HepG2 (cell line): ENCODE results near the gene SORL1-AS1.
A peak's percentile ranks its signal among the peaks of the same experiment; 100 is the strongest.

Experiments
- BORCS8-MEF2B ChIP-seq: sonication (generic); formaldehyde crosslinking; IDR thresholded peaks from 2 replicates; pipeline ENCODE4 v1.8.0; 2022; ENCODE audit warnings: mild to moderate bottlenecking, missing genetic modification reagents
- JARID2 ChIP-seq: sonication (generic); formaldehyde crosslinking; IDR thresholded peaks from 2 replicates; pipeline ENCODE4 v1.8.1; 2023; ENCODE audit warnings: missing genetic modification reagents, inconsistent platforms; ENCODE audit not compliant: insufficient replicate concordance
- PATZ1 ChIP-seq: sonication (generic); formaldehyde crosslinking; IDR thresholded peaks from 2 replicates; pipeline ENCODE4 v1.4.0; 2020; ENCODE audit warnings: missing genetic modification reagents
- POLR2AphosphoS2 ChIP-seq: IDR thresholded peaks from 2 replicates; pipeline ENCODE4 v1.6.1; 2011; ENCODE audit warnings: low read depth, low read length, improper control_type of control experiment
- RARA ChIP-seq: IDR thresholded peaks from 2 replicates; pipeline ENCODE4 v1.6.1; 2016; ENCODE audit warnings: missing genetic modification reagents, missing compliant biosample characterization
- RBAK ChIP-seq: sonication (generic); formaldehyde crosslinking; IDR thresholded peaks from 2 replicates; pipeline ENCODE4 v1.5.1; 2020; ENCODE audit warnings: mild to moderate bottlenecking, missing genetic modification reagents
- RCOR2 ChIP-seq: IDR thresholded peaks from 2 replicates; pipeline ENCODE4 v1.6.1; 2016; ENCODE audit warnings: missing biosample characterization, missing genetic modification reagents
- ZFP36L1 ChIP-seq: sonication (generic); formaldehyde crosslinking; IDR thresholded peaks from 2 replicates; pipeline ENCODE4 v1.8.0; 2022; ENCODE audit warnings: mild to moderate bottlenecking, missing genetic modification reagents, moderate library complexity
- ZNF501 ChIP-seq: sonication (generic); formaldehyde crosslinking; IDR thresholded peaks from 2 replicates; pipeline ENCODE4 v1.5.1; 2020; ENCODE audit warnings: mild to moderate bottlenecking, moderate library complexity, missing genetic modification reagents
- ZNF567 ChIP-seq: sonication (generic); formaldehyde crosslinking; IDR thresholded peaks from 2 replicates; pipeline ENCODE4 v1.8.1; 2023; ENCODE audit warnings: mild to moderate bottlenecking, missing genetic modification reagents, borderline replicate concordance
- ZNF598 ChIP-seq: sonication (generic); formaldehyde crosslinking; IDR thresholded peaks from 2 replicates; pipeline ENCODE4 v1.5.1; 2020; ENCODE audit warnings: mild to moderate bottlenecking, missing genetic modification reagents, borderline replicate concordance
- ZNF614 ChIP-seq: IDR thresholded peaks from 2 replicates; pipeline ENCODE4 v1.6.1; 2018; ENCODE audit warnings: missing biosample characterization, missing genetic modification reagents, inconsistent platforms, borderline replicate concordance
- ZNF704 ChIP-seq: sonication (generic); formaldehyde crosslinking; IDR thresholded peaks from 2 replicates; pipeline ENCODE4 v1.8.1; 2023; ENCODE audit warnings: mild to moderate bottlenecking, inconsistent platforms, moderate library complexity, missing genetic modification reagents, borderline replicate concordance
- ZNF83 ChIP-seq: sonication (generic); formaldehyde crosslinking; IDR thresholded peaks from 2 replicates; pipeline ENCODE4 v1.4.0; 2020; ENCODE audit warnings: missing genetic modification reagents, mild to moderate bottlenecking, borderline replicate concordance
- TF ChIP-seq, protein P1 (sequence below): sonication (generic); formaldehyde crosslinking; IDR thresholded peaks from 2 replicates; pipeline ENCODE4 v1.5.1; 2020; ENCODE audit warnings: mild to moderate bottlenecking, missing genetic modification reagents, borderline replicate concordance
- TF ChIP-seq, protein P2 (sequence below): sonication (generic); formaldehyde crosslinking; IDR thresholded peaks from 2 replicates; pipeline ENCODE4 v1.4.0; 2020; ENCODE audit warnings: missing genetic modification reagents
- TF ChIP-seq, protein P3 (sequence below): IDR thresholded peaks from 2 replicates; pipeline ENCODE4 v1.6.1; 2016; ENCODE audit warnings: low read depth, borderline replicate concordance
- TF ChIP-seq, protein P4 (sequence below), 2 experiments: IDR thresholded peaks; 2 replicates each; pipeline ENCODE4 v1.6.1; 2011 to 2012; ENCODE audit warnings: low read length in 2 of 2, borderline replicate concordance in 1 of 2, low read depth in 1 of 2, mild to moderate bottlenecking in 1 of 2, moderate library complexity in 1 of 2

The SORL1-AS1 gene

GRCh38 chr11:121460941-121461514 is 8.3 kb upstream of the SORL1-AS1 start (continued):
- TF ChIP-seq ZNF567 (CRISPR knock-in tag): 0 out of 2 replicates have a peak, but pooled peaks have one; percentile 49
- TF ChIP-seq, protein P1, sequence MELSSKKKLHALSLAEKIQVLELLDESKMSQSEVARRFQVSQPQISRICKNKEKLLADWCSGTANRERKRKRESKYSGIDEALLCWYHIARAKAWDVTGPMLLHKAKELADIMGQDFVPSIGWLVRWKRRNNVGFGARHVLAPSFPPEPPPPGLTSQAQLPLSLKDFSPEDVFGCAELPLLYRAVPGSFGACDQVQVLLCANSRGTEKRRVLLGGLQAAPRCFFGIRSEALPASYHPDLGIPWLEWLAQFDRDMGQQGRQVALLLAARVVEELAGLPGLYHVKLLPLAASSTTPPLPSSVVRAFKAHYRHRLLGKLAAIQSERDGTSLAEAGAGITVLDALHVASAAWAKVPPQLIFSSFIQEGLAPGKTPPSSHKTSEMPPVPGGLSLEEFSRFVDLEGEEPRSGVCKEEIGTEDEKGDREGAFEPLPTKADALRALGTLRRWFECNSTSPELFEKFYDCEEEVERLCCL (CRISPR knock-in tag): no peak
- TF ChIP-seq, protein P2, sequence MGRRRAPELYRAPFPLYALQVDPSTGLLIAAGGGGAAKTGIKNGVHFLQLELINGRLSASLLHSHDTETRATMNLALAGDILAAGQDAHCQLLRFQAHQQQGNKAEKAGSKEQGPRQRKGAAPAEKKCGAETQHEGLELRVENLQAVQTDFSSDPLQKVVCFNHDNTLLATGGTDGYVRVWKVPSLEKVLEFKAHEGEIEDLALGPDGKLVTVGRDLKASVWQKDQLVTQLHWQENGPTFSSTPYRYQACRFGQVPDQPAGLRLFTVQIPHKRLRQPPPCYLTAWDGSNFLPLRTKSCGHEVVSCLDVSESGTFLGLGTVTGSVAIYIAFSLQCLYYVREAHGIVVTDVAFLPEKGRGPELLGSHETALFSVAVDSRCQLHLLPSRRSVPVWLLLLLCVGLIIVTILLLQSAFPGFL (CRISPR knock-in tag): no peak
- no peak for TF ChIP-seq ZNF501 (CRISPR knock-in tag)
- TF ChIP-seq ZFP36L1 (CRISPR knock-in tag): 0 out of 2 replicates have a peak, but pooled peaks have one; percentile 23
- TF ChIP-seq ZNF598 (CRISPR knock-in tag): no peak
- TF ChIP-seq RCOR2 (CRISPR knock-in tag): 0 out of 2 replicates have a peak, but pooled peaks have one; percentile 2
- peak; percentile 78 for TF ChIP-seq RARA
- no peak for TF ChIP-seq POLR2AphosphoS2
- no peak for TF ChIP-seq PATZ1 (CRISPR knock-in tag)
- no peak for TF ChIP-seq ZNF704 (CRISPR knock-in tag)
- TF ChIP-seq JARID2 (CRISPR knock-in tag): no peak
- TF ChIP-seq, protein P3, sequence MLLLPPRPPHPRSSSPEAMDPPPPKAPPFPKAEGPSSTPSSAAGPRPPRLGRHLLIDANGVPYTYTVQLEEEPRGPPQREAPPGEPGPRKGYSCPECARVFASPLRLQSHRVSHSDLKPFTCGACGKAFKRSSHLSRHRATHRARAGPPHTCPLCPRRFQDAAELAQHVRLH: 0 out of 2 replicates have a peak, but pooled peaks have one; percentile 16
- TF ChIP-seq RBAK (CRISPR knock-in tag): no peak
- TF ChIP-seq ZNF83 (CRISPR knock-in tag): no peak
- no peak for TF ChIP-seq ZNF614
- TF ChIP-seq, protein P4, sequence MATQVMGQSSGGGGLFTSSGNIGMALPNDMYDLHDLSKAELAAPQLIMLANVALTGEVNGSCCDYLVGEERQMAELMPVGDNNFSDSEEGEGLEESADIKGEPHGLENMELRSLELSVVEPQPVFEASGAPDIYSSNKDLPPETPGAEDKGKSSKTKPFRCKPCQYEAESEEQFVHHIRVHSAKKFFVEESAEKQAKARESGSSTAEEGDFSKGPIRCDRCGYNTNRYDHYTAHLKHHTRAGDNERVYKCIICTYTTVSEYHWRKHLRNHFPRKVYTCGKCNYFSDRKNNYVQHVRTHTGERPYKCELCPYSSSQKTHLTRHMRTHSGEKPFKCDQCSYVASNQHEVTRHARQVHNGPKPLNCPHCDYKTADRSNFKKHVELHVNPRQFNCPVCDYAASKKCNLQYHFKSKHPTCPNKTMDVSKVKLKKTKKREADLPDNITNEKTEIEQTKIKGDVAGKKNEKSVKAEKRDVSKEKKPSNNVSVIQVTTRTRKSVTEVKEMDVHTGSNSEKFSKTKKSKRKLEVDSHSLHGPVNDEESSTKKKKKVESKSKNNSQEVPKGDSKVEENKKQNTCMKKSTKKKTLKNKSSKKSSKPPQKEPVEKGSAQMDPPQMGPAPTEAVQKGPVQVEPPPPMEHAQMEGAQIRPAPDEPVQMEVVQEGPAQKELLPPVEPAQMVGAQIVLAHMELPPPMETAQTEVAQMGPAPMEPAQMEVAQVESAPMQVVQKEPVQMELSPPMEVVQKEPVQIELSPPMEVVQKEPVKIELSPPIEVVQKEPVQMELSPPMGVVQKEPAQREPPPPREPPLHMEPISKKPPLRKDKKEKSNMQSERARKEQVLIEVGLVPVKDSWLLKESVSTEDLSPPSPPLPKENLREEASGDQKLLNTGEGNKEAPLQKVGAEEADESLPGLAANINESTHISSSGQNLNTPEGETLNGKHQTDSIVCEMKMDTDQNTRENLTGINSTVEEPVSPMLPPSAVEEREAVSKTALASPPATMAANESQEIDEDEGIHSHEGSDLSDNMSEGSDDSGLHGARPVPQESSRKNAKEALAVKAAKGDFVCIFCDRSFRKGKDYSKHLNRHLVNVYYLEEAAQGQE (IDR thresholded peaks at IDR 0.05; ENCODE audit: borderline replicate concordance in 1 of 2, low read depth in 1 of 2, low read length in 2 of 2): no peak
- no peak for TF ChIP-seq BORCS8-MEF2B
